Middle frontal gyrus (tissue), 1 donor: ENCODE results near the gene FANCE.

Experiments
- DNase-seq: peaks from one replicate; pipeline ENCODE4 v3.0.0-alpha.2; 2015; ENCODE audit warnings: low spot score; ENCODE audit errors: extremely low spot score

The FANCE gene

GRCh38 chr6:35483893-35484645, 31.9 kb downstream of the FANCE start:
- no peak for DNase-seq

- no peak for DNase-seq
Observed at GRCh38 chr6:35484921-35485392, 32.8 kb downstream of the FANCE start.

GRCh38 chr6:35485402-35485877, 33.3 kb downstream of the FANCE start:
- no peak for DNase-seq

- DNase-seq = no peak
Observed at GRCh38 chr6:35486005-35486925, 34.1 kb downstream of the FANCE start.

- no peak for DNase-seq
Observed at GRCh38 chr6:35487658-35488516, 35.7 kb downstream of the FANCE start.

- no peak for DNase-seq
Observed at GRCh38 chr6:35488517-35488862, 36.4 kb downstream of the FANCE start.

GRCh38 chr6:35489066-35489465, 36.9 kb downstream of the FANCE start:
- no peak for DNase-seq

- DNase-seq = no peak
Observed at GRCh38 chr6:35489995-35490791, 38.1 kb downstream of the FANCE start.

- DNase-seq = no peak
Observed at GRCh38 chr6:35490821-35491557, 38.9 kb downstream of the FANCE start.

GRCh38 chr6:35491558-35492257, 39.6 kb downstream of the FANCE start:
- no peak for DNase-seq

- DNase-seq = no peak
Observed at GRCh38 chr6:35492258-35492973, 40.3 kb downstream of the FANCE start.

GRCh38 chr6:35492974-35493284, 40.8 kb downstream of the FANCE start:
- DNase-seq = no peak

GRCh38 chr6:35493307-35493983, 41.3 kb downstream of the FANCE start:
- no peak for DNase-seq

GRCh38 chr6:35494161-35494563, 42.0 kb downstream of the FANCE start:
- DNase-seq = no peak

GRCh38 chr6:35495258-35496035, 43.3 kb downstream of the FANCE start:
- no peak for DNase-seq

- no peak for DNase-seq
Observed at GRCh38 chr6:35496036-35496840, 44.1 kb downstream of the FANCE start.
